Activated gamma-delta T cell treated with anti-CD3 and anti-CD28 coated beads, Interleukin-2, amount 50 U/mL, for 16 hours (primary cell): Measurements from ENCODE around the gene RBM26.

ENCODE experiments used
- DNase-seq: peaks from one replicate; pipeline ENCODE4 v3.0.0-alpha.2; 2020; ENCODE audit warnings: low read depth

The RBM26 gene

GRCh38 chr13:79419365-79419764 is 13.3 kb upstream of the RBM26 start:
- DNase-seq: no peak

DNA sequence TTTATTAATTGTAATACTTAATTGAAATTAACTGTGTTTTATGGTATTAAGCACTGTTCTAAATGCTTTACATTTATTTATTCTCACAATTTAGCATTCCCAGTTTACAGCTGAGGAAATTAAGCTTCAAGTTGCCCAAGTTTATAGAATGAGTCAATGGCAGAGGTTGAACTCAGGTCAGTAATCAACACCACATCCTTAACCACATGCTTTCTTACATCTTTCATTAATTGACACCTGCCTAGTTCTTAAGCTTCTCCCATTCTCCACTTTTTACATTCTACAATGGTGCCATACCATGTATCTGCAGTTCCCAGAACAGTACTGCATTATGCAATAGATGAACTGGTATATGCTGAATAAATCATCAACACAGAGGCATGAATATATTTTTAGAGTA is 11.7 kb upstream of the RBM26 start:
- DNase-seq: no peak

GRCh38 chr13:79413521-79413920 is 7.5 kb upstream of the RBM26 start:
- no peak for DNase-seq

DNA sequence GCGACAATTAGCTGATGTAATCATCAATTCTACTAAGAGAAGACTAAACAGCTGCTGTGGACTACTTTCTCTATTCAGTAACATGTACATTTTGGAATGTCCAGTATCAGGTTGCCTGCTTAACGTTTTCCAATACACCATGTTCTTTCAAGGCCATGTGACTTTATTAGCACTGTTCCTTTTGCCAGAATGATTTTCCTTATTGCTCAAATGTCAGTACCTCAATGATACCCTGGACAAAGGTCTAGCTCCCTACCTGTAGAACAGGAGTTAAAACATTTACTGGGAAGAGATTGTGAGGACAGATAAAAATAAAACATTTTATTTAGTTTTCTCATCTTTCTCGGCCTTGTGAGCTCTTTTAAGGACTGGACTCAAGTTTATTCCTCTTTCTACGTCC is 3.8 kb upstream of the RBM26 start:
- no peak for DNase-seq

DNA sequence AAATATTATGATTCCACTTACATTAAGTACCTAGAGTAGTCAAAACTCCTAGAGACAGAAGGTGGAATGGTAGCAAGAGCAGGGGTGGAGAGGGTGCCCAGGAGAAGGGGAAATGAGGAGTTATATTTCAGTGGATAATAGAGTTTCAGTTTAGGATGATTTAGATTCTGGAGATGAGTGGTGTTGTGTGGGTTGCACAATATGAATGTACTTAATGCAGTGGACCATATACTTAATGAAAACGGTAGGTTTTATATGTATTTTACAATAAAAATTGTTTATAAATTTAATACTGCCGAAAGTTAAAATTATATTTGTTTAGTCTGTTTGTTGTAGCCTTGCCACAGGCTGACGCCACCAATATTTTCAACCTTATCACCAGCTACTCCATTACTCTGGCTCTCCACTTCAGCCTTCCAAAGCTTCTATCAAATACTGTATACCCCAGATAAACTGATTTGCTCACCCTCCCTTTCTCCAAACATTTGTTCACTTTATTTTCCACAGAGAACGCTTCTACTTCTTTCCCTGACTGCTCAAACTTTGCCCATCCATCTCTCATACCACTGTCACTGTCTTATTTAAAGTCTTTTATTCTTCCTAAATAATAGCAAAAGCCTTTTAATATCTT is 1.4 kb upstream of the RBM26 start:
- no peak for DNase-seq

DNA sequence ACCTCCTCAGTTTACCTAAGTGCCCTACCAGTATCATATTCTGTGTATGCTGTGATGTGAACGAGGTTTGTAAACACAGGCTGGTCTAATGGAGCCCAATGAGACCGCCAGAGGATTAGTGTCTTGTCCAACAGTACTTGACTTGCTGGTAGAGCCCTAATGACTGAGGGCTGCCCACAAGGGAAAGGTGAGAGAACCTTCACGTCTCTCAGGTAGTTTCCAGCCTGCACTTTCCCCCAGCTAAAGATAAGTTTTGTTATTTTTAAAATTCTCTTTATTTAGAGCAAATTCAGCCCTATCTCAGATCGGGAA is 498 bp upstream of the RBM26 start:
- no peak for DNase-seq

DNA sequence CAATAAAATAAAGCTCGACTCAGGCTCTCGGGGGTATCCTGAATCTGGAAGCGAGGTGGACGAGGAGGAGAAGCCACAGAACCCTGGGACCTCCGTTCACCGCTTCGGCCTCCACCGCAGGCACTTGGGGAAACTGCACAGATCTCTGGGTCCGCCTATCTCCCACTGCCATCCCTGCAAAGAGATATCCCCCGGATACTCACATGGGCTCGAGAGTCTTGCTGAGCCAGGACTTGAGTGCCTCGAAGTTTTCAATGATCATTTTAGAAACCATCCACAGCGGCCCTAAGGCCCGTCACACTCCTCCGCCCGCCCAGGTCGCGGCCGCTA is 589 bp downstream of the RBM26 start:
- no peak for DNase-seq

- DNase-seq: no peak
These were observed 1.1 kb downstream of the RBM26 start for GRCh38 chr13:79404985-79405384.

DNA sequence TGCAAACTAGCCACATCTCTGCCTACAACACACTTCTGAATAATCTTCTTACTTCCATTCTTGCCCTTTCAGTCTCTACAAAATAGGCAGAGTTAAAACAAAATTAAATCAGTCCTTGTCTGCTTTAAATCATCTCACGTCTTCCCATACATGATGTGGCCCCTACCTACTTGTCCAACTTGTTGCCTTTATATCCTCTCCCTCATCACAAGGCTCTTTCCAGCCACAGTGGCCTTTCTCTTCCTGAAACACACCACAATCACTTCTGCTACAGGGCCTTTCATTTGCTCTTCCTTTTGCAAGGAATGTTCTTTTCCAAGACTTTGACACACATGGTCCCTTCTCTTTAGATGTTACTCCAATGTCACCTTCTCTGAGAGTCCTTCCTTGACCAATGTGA is 1.7 kb downstream of the RBM26 start:
- no peak for DNase-seq

DNA sequence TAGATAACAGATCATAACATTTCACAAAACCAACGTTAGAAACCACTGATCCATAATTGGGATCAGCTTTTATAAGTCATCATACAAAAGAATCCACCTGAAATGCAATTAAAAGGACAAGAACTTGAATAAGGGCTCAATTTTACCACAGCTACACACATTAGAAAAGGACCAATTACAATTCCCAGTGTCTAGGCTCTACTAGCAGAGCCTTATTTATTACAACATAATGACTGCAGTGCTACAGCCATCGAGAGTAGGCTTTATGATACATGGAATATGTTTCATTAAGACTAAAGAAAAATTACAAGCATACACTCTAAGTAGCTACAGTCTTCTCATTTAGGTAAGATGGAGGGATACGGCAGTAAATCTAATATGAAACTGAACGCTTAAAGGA is 2.9 kb downstream of the RBM26 start:
- no peak for DNase-seq

- DNase-seq: no peak
These were observed 3.4 kb downstream of the RBM26 start for GRCh38 chr13:79402679-79403078.

GRCh38 chr13:79402074-79402635 is 3.9 kb downstream of the RBM26 start:
- no peak for DNase-seq

DNA sequence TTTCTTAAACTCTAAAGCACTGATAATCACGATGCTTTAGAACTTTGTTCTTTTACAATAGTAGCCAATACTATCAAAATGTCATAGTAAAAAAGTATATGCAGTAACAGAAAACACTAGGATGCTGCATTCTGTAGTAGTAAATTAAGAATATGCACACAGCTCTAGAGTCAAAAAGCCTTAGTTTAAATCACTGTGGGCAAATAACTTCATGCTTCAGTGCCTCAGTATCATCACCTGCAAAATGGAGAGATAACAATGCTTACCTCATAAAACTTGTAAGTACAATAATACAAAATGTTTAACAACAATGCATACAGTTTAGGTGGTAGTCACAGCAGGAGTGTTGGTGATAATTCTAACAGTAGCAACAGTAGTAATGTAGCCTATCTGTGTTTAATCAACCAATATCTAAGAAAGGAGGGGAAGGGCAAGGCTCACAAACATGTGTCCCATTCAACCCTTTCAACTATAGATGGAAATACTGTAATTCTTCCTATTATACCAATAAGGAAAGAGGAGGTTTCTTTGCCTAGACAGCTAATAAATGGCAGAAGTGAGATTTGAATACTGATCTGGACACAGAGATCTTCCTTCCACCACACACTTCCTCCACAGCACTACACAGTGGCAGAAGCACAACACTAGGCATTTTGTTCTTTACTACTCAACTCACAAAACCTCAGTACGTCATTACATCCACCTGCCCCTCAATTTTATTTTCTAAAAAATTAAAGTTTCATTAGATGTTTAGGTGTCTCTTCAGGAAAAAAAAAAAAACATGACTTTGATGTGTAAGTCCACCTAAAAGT is 4.6 kb downstream of the RBM26 start:
- DNase-seq: no peak

DNA sequence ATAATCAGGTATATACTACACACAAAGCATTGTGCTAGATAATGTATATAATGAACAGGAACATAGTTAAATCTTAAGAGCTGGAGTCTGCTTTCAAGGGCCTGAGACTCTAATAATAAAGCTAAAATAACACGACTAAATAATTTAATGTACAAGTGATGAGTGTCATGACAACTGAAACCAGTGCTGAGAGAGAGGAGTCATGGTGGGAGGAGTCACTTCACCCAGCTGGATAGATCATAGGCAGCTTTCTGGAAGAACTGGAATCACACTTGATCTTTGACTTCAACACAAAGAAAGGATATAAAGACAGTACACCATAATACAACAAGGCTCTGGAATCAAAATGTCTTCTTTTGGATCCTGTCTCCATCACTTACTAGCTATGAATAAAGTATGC is 7.1 kb downstream of the RBM26 start:
- no peak for DNase-seq

DNA sequence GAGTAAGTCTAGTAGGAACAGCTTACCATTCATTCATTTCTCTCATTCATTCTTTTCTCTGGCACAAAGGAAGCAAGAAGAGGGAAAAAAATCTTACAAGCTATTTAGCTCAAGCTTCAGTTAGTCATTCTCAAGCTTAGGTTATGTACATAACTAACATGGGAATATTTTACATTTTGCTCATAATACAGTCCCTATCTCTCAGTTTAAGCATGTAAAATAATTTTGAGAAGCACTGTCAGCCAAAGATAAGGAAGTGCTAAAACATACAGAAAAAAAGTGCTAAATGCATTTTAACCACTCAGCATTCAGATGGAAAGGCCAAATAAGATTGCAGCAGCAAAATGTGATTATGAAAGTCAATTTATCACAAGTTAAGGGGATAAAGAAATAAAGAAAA is 7.9 kb downstream of the RBM26 start:
- no peak for DNase-seq

DNA sequence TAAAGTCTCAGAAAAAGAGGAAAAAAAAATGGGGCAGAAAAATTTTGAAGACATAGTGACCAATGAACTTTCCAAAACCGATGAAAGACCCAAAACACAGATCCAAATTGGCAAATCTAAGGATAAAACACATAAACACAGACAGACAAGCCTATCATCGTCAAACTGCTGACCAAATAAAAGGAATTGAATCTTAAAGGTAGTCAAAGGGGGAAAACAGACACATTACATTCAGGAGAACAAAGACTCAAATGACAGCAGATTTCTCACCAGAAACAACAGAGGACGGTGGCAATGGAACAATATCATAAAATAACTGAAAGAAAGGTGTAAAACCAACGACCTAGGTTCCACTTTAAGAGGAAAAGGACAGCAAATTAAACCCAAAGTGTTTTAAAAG is 10.2 kb downstream of the RBM26 start:
- DNase-seq: no peak

DNA sequence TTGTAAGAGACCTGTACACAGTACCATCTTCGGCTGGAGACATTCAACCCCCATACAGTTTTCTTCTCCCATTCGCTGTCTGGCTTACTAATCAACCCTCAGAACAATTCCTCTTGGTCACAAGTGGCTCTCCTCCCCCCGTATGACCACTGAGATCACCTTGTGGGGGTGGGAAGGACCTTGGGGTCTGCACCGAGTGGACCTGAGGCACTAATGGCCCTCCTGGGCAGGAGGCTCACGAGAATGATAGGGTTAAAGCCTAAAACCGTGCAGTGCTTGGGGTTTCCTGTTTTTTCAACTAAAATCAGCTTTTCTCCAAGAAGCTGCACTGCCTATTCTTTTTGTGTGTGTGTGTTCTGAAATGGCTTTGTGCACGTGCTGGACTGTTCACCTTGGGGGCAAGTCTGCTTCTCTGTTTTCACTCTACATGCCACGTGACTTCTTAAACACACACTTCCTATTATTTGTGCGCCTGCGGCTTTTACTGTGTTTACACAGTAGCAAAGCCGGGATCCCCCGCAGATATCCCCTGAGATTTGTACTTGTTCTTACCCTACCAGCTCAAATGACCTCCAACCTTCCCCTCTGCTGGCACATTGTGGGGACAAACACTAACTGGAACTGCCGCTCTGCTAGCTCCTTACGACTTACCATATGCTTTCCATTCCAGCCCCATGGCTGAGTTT is 12.3 kb downstream of the RBM26 start:
- DNase-seq: peak; percentile 12

- no peak for DNase-seq
These were observed 13.0 kb downstream of the RBM26 start for GRCh38 chr13:79392882-79393563.

DNA sequence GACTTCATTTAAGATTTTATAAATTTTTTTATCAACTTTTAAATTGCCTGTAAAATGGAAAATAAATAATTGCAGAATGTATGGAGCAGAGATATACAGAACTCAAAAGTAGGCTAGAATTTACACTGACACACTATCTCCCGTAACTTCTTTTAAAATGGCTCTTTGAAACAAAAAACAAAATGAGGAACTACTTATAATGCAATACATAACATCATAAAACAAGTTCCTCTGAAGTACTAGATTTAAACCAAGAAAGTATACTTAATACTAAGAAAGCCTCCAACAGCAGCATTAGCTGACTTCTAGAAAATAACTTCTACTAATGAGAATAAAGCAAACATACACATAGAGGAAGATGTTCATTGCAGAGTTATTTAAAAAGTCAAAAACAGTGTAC is 17.0 kb downstream of the RBM26 start:
- DNase-seq: no peak

DNA sequence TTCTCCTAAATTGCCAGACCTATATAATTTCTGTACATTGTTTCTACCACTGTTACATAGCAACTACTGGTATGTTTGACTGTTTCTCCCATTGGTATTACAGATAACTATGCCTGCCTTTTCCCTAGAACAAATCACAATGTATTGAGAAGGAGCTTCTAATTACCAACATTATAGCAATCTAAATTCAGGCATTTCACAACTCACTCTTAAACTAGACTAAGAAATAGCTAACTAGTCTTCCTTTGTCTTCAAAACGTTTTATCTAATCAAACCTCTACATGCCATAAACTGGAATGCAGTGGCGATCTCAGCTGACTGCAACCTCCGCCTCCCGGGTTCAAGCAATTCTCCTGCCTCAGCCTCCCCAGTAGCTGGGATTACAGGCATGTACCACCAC is 18.2 kb downstream of the RBM26 start:
- DNase-seq: no peak

DNA sequence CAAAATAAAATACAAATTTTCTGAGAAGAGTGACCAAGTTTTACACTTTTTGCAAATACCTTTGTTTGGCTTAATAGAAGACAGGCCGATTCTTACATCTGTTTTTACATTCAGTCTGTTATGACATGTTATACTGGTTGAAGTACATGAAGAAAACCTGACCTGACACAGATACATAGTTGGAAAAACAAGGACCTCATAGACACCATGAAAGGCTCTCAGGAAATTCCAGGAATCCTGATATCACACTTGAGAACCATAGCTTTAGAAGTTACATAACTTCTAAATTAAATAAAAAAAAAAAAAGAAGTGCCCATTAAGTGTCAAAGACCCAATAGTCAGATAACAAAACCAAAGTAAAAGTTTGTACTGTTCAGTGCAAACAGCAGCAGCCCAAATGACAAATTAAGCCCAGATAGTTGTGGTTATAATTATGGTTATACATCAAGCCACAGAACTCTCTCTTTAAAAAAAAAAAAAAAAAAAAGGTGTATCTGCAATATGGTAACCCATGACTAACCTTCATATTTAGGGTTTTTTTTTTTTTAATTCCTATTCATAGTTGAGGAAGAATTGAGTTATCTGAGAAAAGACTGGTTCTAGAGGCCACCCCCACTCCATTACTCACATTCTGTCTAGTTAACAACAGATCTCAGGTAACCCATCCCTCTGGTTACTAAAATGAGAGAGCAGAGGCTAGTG is 19.8 kb downstream of the RBM26 start:
- DNase-seq: peak; percentile 1

DNA sequence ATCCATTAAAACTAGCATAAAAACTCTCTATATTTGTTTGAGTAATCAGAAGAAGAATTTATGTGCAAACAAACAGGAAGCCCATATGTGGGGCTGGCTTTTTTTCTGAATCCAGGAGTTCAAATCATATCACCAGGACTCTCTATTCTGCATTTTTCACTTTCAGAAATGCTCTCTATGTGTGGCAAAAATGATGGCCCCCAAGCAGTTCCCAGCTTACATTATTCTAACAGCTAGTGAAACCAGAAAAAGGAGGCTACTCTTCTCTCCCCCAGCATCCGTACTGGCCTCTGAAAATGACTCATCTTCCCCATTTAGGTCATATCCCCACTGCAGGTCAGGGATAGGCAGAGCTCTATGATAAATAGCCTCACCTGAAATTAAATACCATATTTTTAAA is 20.4 kb downstream of the RBM26 start:
- peak; percentile 7 for DNase-seq
